ENCODE data around the gene STEAP1B. TPM values are rescaled to one million over a fixed set of nuclear protein-coding genes. Genes with fewer than 3 reads are reported as not detected.
"Not testable (repeated sequence)": the region's sequence is repeated elsewhere in the genome, so short reads cannot be mapped to it uniquely, and the experiment has no call there.

Gene STEAP1B
- total RNA-seq, 2 experiments from 2014 or later, result not detected

DNA sequence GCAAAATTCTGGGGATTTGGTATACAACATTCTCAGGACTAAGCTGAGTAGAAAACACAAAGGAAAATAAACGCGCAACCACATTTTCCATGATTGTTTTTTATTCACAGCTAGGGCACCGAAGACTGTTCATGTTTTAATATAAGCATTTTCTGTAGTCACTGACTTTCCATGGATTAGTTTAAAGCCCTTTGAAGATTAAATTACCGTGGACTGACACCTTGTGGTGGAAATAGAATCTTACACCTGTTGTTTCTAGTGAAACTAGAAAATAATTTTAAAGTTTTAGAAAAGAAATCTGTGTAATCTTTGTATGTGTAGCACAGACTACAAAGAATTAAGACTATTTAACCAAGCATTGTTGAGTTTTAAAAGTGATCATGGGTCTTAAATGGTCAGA is 1.3 kb upstream of the STEAP1B start:
- H3K27ac Mint-ChIP-seq; POLR2A ChIA-PET; intact Hi-C loops (cut with micrococcal nuclease); ATAC-seq; H3K4me1 Mint-ChIP-seq (ENCODE audit: low read depth); DNase-seq; H3K4me3 Mint-ChIP-seq; H3K9me3 Mint-ChIP-seq; H3K36me3 Mint-ChIP-seq (ENCODE audit: low read depth): not testable (repeated sequence)
- CTCF ChIA-PET, result interaction anchor here (0.7 to 1.0 kb wide), 3 partner anchors 387 to 419 kb away, joined by 3 to 5 read pairs (median 3); no protein-coding TSS in a partner anchor
- peaks cover 19% of the 10 kb centered on the region for H3K27me3 Mint-ChIP-seq
- TF ChIP-seq, protein P1, sequence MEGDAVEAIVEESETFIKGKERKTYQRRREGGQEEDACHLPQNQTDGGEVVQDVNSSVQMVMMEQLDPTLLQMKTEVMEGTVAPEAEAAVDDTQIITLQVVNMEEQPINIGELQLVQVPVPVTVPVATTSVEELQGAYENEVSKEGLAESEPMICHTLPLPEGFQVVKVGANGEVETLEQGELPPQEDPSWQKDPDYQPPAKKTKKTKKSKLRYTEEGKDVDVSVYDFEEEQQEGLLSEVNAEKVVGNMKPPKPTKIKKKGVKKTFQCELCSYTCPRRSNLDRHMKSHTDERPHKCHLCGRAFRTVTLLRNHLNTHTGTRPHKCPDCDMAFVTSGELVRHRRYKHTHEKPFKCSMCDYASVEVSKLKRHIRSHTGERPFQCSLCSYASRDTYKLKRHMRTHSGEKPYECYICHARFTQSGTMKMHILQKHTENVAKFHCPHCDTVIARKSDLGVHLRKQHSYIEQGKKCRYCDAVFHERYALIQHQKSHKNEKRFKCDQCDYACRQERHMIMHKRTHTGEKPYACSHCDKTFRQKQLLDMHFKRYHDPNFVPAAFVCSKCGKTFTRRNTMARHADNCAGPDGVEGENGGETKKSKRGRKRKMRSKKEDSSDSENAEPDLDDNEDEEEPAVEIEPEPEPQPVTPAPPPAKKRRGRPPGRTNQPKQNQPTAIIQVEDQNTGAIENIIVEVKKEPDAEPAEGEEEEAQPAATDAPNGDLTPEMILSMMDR (IDR thresholded peaks at IDR 0.05), result peak; percentile 57

DNA sequence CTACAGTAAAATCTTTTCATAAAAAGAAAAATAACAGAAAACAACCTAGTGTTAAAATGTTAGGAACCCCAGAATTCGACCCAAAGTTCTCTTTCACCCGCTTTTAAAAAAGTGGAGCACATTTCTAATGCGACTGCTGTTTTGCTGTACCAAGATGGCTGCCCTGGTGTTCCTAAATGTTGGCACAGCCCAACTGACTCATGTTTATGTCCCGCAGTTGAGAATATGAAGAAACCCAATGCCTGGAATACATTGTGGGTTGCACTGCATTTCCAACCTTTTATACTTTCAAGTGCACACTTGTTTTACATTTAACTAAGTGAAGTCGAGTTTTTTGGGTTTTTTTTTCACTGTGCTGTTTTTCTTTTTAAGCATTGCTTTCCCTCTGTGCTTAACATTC is 944 bp downstream of the STEAP1B start:
- DNase-seq, result no peak
- ATAC-seq, result no peak
- ChIA-PET POLR2A (no interaction called here), CTCF (interaction anchor here (1.0 to 1.6 kb wide), 3 partner anchors 229 to 416 kb away, joined by 4 to 13 read pairs (median 5); partner anchors contain the start of gene IL6)
- no peaks in the 10 kb centered on the region for H3K36me3 Mint-ChIP-seq (ENCODE audit: low read depth)
- H3K9me3 Mint-ChIP-seq, result no peaks in the 10 kb centered on the region
- peaks cover 4% of the 10 kb centered on the region for H3K4me1 Mint-ChIP-seq (ENCODE audit: low read depth)
- H3K27ac Mint-ChIP-seq, result no peak overlapping the region
- H3K27me3 Mint-ChIP-seq, result peaks cover 16% of the 10 kb centered on the region
- no peak overlapping the region for H3K4me3 Mint-ChIP-seq
- TF ChIP-seq, protein P1 (IDR thresholded peaks at IDR 0.05), result no peak
- intact Hi-C loops (cut with micrococcal nuclease), result no loop called here

DNA sequence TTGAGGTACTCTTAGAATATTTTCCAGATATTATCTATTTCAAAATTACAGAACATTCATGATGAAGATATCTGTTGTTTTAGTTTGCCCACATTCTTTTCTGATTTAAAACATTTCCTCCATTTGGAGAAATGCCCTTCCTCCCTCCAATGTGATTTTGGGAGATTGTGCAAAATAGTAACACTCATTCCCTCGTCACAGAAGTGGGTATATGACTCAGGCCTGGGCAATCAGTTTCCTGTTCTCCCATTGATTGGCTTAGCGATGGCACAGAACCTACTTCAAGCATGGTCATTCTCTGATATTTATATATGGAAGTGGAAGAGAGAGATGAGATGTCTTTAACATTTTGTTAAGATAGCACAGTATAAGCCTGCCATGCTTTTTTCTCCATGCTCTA is 3.1 kb downstream of the STEAP1B start:
- POLR2A ChIA-PET; DNase-seq; ATAC-seq; H3K36me3 Mint-ChIP-seq (ENCODE audit: low read depth); H3K27ac Mint-ChIP-seq; H3K4me1 Mint-ChIP-seq (ENCODE audit: low read depth); H3K9me3 Mint-ChIP-seq; intact Hi-C loops (cut with micrococcal nuclease); H3K4me3 Mint-ChIP-seq; CTCF ChIA-PET: not testable (repeated sequence)
- peaks cover 13% of the 10 kb centered on the region for H3K27me3 Mint-ChIP-seq

DNA sequence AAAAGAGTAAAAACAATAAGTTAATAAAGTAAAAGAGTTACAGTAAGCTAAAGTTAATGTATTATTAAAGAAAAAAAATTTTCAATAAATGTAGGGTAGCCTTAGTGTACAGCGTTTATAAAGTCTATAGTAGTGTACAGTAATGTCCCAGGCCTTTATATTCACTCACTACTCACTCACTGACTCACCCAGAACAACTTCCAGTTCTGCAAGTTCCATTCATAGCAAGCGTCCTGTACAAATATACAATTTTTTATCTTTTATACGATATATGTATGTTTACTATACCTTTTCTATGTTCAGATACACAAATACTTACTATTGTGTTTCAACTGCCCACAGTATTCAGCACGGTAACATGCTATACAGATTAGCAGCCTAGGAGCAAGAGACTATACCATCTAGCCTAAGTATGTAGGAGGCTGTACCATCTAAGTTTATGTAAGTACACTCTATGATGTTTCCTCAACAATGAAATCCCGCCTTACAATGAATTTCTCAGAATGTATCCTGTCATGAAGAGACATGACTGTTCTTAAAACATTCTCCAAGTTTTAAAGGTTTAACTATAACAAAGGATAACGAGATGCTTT is 3.6 kb downstream of the STEAP1B start:
- H3K9me3 Mint-ChIP-seq; ATAC-seq; POLR2A ChIA-PET; H3K4me3 Mint-ChIP-seq; H3K4me1 Mint-ChIP-seq (ENCODE audit: low read depth); DNase-seq; H3K36me3 Mint-ChIP-seq (ENCODE audit: low read depth); intact Hi-C loops (cut with micrococcal nuclease); H3K27ac Mint-ChIP-seq: not testable (repeated sequence)
- H3K27me3 Mint-ChIP-seq, result peaks cover 13% of the 10 kb centered on the region
- CTCF ChIA-PET, result interaction anchor here (0.7 to 1.0 kb wide), 2 partner anchors 387 to 393 kb away, joined by 3 to 6 read pairs; no protein-coding TSS in a partner anchor

DNA sequence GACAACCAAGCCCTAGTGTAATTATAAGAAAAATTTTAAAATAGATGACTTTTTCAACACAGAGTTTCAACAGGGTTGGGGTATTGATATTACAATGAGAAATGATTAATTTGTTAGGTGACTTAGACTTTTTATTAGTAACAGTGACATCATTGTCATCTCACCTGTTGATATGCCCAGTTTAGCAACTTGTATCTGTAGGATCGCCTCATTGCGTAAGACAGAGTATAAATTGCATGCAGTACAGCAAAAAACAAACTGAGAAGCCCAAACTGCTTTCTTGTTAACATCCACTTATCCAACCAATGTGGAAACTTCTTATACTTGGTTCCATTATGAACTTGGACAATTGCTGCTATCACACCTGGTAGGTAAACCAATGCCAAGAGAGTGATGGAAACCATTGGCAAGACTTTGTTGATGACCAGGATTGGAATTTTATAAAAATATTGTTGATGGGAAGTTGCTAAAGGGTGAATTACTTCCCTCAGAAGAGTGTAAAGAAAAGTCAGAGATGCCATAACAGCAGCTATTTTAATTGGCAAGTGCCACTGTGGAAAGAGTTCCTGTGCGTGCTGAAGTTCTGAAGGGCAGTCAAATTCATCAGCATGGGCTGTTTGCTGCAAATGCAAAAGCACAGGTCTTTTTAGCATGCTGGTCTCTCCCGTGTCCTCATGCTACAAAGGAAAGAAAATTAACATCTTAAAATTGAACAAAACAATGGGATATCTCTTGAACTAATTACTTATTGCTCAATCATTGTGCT is 6.6 kb downstream of the STEAP1B start:
- H3K36me3 Mint-ChIP-seq (ENCODE audit: low read depth); H3K27ac Mint-ChIP-seq; DNase-seq; ATAC-seq; H3K27me3 Mint-ChIP-seq; H3K4me3 Mint-ChIP-seq; POLR2A ChIA-PET; H3K9me3 Mint-ChIP-seq; intact Hi-C loops (cut with micrococcal nuclease); H3K4me1 Mint-ChIP-seq (ENCODE audit: low read depth); CTCF ChIA-PET: not testable (repeated sequence)

DNA sequence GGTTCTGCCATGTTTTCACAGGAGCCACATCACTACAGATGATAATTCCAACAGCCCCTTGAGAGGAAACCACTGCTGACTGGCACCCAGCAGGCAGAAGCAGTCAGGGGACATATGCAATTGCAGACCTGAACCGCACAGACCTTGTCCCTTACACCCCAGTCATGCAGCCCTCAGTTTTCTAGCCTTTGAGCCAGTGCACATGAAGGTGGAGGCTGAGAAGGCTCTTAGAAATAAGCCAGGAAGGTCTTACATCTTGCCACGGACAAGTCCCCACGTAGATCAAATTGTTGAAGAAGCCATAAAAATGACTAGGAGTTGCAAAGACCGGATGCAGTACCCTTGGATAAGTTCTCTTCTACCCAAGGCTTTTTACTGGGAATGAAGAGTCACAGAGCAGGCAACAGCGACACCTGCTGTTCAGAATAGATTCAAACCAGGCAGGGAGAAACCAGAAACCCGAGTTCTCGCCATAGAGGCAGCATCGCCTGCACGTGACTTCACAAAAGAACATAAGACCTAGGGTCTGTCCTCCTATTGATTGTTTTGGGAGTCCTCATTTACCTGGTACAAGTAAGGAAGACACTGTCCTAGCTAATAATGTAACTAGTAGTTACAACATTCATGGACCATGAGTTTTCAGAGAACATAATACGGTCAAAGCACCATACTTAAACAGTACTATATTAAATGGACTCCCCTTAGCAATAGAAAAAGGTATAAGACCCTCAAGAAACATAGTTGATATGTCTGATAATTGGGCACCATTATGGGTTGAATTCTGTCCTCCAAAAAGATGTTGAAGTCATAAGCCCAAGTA is 11.1 kb downstream of the STEAP1B start:
- CTCF ChIA-PET, result interaction anchor here (0.7 to 3.3 kb wide), 8 partner anchors 20 to 386 kb away, joined by 3 to 23 read pairs (median 5); no protein-coding TSS in a partner anchor
- H3K4me1 Mint-ChIP-seq (ENCODE audit: low read depth), result no peaks in the 10 kb centered on the region
- TF ChIP-seq, protein P1 (IDR thresholded peaks at IDR 0.05), result peak; percentile 94
- POLR2A ChIA-PET, result no interaction called here
- intact Hi-C loops (cut with micrococcal nuclease), result loop anchor here (1.0 kb wide), 1 partner anchor 379 kb away; no protein-coding TSS in a partner anchor
- DNase-seq (peak; percentile 73), ATAC-seq (peak; percentile 66)
- no peaks in the 10 kb centered on the region for H3K9me3 Mint-ChIP-seq
- H3K27me3 Mint-ChIP-seq, result peaks cover 4% of the 10 kb centered on the region
- H3K36me3 Mint-ChIP-seq (ENCODE audit: low read depth), result no peaks in the 10 kb centered on the region
- H3K27ac Mint-ChIP-seq, result no peak overlapping the region
- no peak overlapping the region for H3K4me3 Mint-ChIP-seq

All from activated CD8-positive, alpha-beta T cell treated with anti-CD3 and anti-CD28 coated beads for 36 hours (primary cell).